Smooth muscle cell of the brain vasculature (primary cell): ENCODE measurements around the gene TET3.

ENCODE experiments used
- DNase-seq: peaks from one replicate; pipeline ENCODE4 v3.0.0-alpha.2; 2012; ENCODE audit warnings: low read depth, low spot score

Gene TET3

DNA sequence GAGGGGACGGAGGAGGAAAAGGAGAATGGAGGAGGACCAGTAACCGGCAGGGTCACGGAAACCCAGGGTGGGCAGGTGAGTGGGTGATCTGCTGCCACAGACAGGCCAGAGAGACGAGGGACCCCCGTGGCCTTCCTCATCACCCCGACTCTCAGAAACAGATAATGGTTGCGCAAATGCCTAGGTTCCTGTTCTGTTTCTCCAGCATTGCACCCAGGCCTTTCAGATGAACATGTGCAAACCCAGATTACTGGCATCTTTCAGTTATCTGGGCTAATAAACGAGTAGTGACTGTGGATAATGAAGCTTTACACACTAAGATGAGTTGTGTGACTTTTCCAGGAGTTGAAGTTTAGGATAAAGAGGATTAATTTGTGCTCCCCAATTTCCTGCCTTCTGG is 46.5 kb downstream of the TET3 start:
- DNase-seq: no peak

DNA sequence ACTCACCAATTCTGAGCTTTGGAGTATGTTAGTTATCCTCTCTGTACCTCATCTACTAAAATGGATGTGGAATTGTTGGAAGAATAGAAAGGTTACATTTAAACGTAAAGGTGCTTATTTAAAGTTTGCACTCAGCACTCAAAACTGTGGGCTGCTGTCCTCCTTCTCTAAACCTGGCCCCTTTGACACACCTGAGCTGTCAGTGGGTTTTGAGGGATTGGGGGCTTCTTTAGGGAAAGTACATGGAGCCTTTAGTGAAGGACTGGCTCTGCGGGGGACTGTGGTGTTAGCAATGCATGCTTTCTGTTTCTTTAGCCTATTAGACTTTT is 47.2 kb downstream of the TET3 start:
- no peak for DNase-seq

DNA sequence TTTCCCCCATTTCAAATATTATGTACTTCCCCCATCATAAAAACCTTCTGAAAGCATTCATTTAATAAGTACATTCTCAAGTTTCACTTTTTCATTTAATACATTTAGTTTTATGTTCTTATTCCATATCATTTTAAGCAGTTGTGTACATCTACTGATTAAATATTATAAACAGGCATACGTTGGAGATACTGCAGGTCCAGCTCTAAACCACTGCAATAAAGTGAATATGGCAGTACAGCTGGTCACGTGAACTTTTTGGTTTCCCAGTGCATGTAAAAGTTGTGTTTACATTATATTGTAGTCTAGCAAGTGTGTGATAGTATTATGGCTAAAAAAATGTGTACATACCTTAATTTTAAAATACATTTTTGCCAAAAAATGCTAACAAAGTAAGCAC is 48.7 kb downstream of the TET3 start:
- no peak for DNase-seq
